Right lobe of liver (tissue), 6 donors: ENCODE results near the gene TAAR6. TPM values are rescaled to one million over a fixed set of nuclear protein-coding genes. Genes with fewer than 3 reads are reported as not detected.

Experiments used
- ATAC-seq, 4 donors: fragments of 200-7000 bp; cut with Tn5 transposase; one replicate each; pipeline ENCODE4 v1.9.1; 2020; ENCODE audit warnings: mild to moderate bottlenecking in 4 of 4, moderate library complexity in 4 of 4
- DNase-seq, 3 donors: peaks; one replicate each; pipeline ENCODE4 v3.0.0-alpha.2; 2020
- H3K27ac ChIP-seq, 3 donors: fragments of 200-600 bp; one replicate each; pipeline ENCODE4 v1.8.0; 2022
- H3K27me3 ChIP-seq, 2 donors: fragments of 200-600 bp; one replicate each; pipeline ENCODE4 v1.8.0; 2022
- H3K36me3 ChIP-seq, 4 donors: fragments of 200-600 bp; sonication (generic) in 1 of 4; one replicate each; pipeline versions ENCODE4 v1.5.1 to v1.8.0; 2017 to 2022; ENCODE audit warnings: control low read depth in 1 of 4
- H3K4me1 ChIP-seq, 4 donors: fragments of 200-600 bp; sonication (generic) in 1 of 4; one replicate each; pipeline versions ENCODE4 v1.5.1 to v1.8.0; 2017 to 2022; ENCODE audit warnings: control low read depth in 1 of 4
- H3K4me3 ChIP-seq, 3 donors: fragments of 200-600 bp; one replicate each; pipeline ENCODE4 v1.8.0; 2022
- H3K9me3 ChIP-seq, 4 donors: fragments of 200-600 bp; sonication (generic) in 1 of 4; one replicate each; pipeline versions ENCODE4 v1.5.1 to v1.8.0; 2017 to 2022; ENCODE audit warnings: control low read depth in 1 of 4
- POLR2A ChIP-seq: fragments of 450-650 bp; IDR thresholded peaks from one replicate; pipeline ENCODE4 v1.6.1; 2017; ENCODE audit warnings: antibody characterized with exemption, mild to moderate bottlenecking
- WGBS: methylation state at CpG from one replicate; pipeline ENCODE4 v1.1.6; 2018; ENCODE audit warnings: low coverage, low lambda C conversion rate; ENCODE audit not compliant: insufficient coverage; ENCODE audit errors: missing lambda C conversion rate; 5-methylcytosine and 5-hydroxymethylcytosine counted together
- intact Hi-C, 2 donors: fragments of 100-400 bp; cut with DNase I; formaldehyde crosslinking; loops; one replicate each; pipeline versions ENCODE4 v1.11.2 to v1.14.1; 2022
- long read RNA-seq: library from polyadenylated mRNA; unstranded; transcript quantifications from one replicate; pipeline ENCODE4 v2.0.0, GENCODE V29; 2019
- total RNA-seq, 6 experiments: library from RNA; depleted of rRNA in 2 of 6; stranded (reverse); fragments of >200 nt in 2 of 6; fragmentation: NEBNext Ultra II Directional in 3 of 6; extraction: Animal tissue kit (Norgen Biotek cat#: 25700) in 3 of 6; gene quantifications; one replicate each; pipeline versions ENCODE4 v1.1.0 to v1.2.4, GENCODE V29; 2016 to 2023
- TF ChIP-seq, protein P1 (sequence below), 4 donors: fragments of 200-600 bp in 3 of 4; fragments of 450-650 bp in 1 of 4; IDR thresholded peaks; one replicate each; pipeline versions ENCODE4 v1.5.1 to v1.8.0; 2016 to 2022; ENCODE audit warnings: antibody characterized with exemption in 4 of 4, mild to moderate bottlenecking in 2 of 4
- donor health status: DM: no; HTN: yes; CAD: no.
- donor health status: DM: no; HTN: no; CAD: no.
- donor health status: DM: no; HTN: no; CAD: no.
- donor health status: DM: no; HTN: yes; CAD: no.
- donor health status: DM: no; HTN: yes; CAD: no.

Gene TAAR6, protein sequence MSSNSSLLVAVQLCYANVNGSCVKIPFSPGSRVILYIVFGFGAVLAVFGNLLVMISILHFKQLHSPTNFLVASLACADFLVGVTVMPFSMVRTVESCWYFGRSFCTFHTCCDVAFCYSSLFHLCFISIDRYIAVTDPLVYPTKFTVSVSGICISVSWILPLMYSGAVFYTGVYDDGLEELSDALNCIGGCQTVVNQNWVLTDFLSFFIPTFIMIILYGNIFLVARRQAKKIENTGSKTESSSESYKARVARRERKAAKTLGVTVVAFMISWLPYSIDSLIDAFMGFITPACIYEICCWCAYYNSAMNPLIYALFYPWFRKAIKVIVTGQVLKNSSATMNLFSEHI
- not detected for total RNA-seq
- long read RNA-seq, result 0 reads

DNA sequence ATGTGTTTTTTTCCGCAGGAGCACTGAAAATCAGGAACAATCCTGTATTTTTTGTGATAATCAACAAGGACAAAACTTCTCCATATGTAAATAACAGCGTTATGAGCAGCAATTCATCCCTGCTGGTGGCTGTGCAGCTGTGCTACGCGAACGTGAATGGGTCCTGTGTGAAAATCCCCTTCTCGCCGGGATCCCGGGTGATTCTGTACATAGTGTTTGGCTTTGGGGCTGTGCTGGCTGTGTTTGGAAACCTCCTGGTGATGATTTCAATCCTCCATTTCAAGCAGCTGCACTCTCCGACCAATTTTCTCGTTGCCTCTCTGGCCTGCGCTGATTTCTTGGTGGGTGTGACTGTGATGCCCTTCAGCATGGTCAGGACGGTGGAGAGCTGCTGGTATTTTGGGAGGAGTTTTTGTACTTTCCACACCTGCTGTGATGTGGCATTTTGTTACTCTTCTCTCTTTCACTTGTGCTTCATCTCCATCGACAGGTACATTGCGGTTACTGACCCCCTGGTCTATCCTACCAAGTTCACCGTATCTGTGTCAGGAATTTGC, at the start of gene TAAR6:
TSS of gene TAAR6 (plus strand) at position 102 of the 557 bp plus-strand sequence. CDS start at position 102, 0 bp downstream.
- Histone ChIP-seq H3K27ac (no peak within 1 kb of the TSS), H3K4me1 (no peaks in the 10 kb centered on the region), H3K4me3 (no peak within 1 kb of the TSS), H3K9me3 (no peaks in the 10 kb centered on the region), H3K36me3 (no peaks in the 10 kb centered on the region), H3K27me3 (no peaks in the 10 kb centered on the region)
- 73% methylated on average over 15 of the region's 15 CpGs for whole genome bisulfite sequencing
- intact Hi-C loops, result no loop called here
- TF ChIP-seq POLR2A, result no peak
- TF ChIP-seq, protein P1, sequence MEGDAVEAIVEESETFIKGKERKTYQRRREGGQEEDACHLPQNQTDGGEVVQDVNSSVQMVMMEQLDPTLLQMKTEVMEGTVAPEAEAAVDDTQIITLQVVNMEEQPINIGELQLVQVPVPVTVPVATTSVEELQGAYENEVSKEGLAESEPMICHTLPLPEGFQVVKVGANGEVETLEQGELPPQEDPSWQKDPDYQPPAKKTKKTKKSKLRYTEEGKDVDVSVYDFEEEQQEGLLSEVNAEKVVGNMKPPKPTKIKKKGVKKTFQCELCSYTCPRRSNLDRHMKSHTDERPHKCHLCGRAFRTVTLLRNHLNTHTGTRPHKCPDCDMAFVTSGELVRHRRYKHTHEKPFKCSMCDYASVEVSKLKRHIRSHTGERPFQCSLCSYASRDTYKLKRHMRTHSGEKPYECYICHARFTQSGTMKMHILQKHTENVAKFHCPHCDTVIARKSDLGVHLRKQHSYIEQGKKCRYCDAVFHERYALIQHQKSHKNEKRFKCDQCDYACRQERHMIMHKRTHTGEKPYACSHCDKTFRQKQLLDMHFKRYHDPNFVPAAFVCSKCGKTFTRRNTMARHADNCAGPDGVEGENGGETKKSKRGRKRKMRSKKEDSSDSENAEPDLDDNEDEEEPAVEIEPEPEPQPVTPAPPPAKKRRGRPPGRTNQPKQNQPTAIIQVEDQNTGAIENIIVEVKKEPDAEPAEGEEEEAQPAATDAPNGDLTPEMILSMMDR (IDR thresholded peaks at IDR 0.05), result no peak
- no peak for DNase-seq
- ATAC-seq, result no peak

DNA sequence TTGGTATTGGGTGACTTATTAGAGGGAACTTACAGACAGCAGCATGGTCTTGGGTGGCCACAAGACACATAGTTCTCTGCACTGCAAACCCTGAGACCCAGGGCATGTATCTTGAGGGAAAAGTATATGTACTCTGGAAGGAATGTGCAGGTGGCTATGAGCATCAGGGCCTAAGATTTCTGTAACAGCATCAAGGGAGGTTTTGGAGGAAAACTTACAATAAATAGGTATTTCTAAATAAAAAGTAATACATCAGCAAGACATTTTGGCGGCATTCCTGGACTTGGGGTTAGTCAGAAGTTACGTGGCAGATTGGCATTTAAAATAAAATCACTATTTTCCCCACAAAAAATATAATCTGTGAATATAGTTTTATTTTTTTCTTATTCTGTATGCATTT, 49.2 kb upstream of the TAAR6 start:
- no peak overlapping the region for H3K4me3 ChIP-seq
- H3K9me3 ChIP-seq, result no peaks in the 10 kb centered on the region
- H3K27me3 ChIP-seq, result no peaks in the 10 kb centered on the region
- no peaks in the 10 kb centered on the region for H3K36me3 ChIP-seq
- WGBS, result 50% methylated on average over 2 of the region's 2 CpGs
- no peak for TF ChIP-seq POLR2A
- TF ChIP-seq, protein P1 (IDR thresholded peaks at IDR 0.05), result no peak
- H3K4me1 ChIP-seq, result no peaks in the 10 kb centered on the region
- DNase-seq (no peak), ATAC-seq (no peak)
- intact Hi-C loops, result loop anchor here (10.0 kb wide), 2 partner anchors 244 to 254 kb away; no protein-coding TSS in a partner anchor
- H3K27ac ChIP-seq, result no peak overlapping the region

DNA sequence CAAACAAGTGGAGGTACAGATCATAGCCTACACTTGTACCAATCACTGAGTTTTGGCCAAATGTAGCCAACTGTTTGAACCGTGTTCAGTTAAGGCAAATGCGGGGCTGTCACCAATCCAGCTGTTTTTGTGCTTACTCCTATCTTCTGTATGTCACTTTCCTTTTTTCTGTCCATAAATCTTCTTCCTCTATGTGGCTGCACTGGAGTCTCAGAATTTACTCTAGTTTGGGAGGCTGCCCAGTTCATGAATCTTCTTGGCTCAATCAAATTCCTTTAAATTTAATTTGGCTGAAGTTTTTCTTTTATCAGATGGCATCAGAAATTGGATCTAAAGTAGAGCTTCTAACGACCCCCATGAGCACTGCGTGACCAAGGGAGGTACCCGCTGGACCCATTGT, 45.5 kb upstream of the TAAR6 start:
- ATAC-seq (no peak), DNase-seq (no peak)
- Histone ChIP-seq H3K27ac (no peak overlapping the region), H3K9me3 (no peaks in the 10 kb centered on the region), H3K4me1 (no peaks in the 10 kb centered on the region), H3K27me3 (no peaks in the 10 kb centered on the region), H3K36me3 (no peaks in the 10 kb centered on the region), H3K4me3 (no peak overlapping the region)
- 81% methylated on average over 5 of the region's 5 CpGs for WGBS
- TF ChIP-seq POLR2A, result no peak
- TF ChIP-seq, protein P1 (IDR thresholded peaks at IDR 0.05), result no peak
- intact Hi-C loops, result loop anchor here (10.0 kb wide), 2 partner anchors 240 to 250 kb away; no protein-coding TSS in a partner anchor

DNA sequence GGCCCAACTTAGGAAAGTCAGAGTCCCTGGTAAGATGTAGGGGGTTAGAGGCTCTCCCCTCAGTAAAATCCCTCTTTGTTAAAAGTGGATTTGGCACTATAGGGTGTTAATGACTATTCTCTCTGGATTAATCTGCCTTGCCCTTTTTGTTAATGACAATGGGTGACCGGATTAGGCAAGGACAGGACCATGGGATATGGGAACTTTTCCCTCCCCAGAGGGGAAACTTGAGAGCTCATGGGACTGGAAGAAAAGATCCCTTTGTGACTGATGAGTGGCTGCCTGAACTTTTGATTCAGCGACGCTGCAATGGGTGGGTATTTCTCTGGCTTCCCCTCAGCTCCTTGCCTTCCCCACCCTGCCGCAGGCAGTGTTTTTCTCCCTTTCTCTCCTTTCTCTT, 44.3 kb upstream of the TAAR6 start:
- intact Hi-C loops, result loop anchor here (10.0 kb wide), 2 partner anchors 239 to 249 kb away; no protein-coding TSS in a partner anchor
- no peaks in the 10 kb centered on the region for H3K27me3 ChIP-seq
- DNase-seq (no peak), ATAC-seq (no peak)
- TF ChIP-seq, protein P1 (IDR thresholded peaks at IDR 0.05), result no peak
- TF ChIP-seq POLR2A, result no peak
- no peaks in the 10 kb centered on the region for H3K9me3 ChIP-seq
- WGBS, result 58% methylated on average over 4 of the region's 4 CpGs
- H3K36me3 ChIP-seq, result no peaks in the 10 kb centered on the region
- no peak overlapping the region for H3K4me3 ChIP-seq
- H3K27ac ChIP-seq, result no peak overlapping the region
- H3K4me1 ChIP-seq, result no peaks in the 10 kb centered on the region
